Left cardiac atrium (tissue), 4 donors: ENCODE measurements around the gene NYAP1. TPM values are rescaled to one million over a fixed set of nuclear protein-coding genes. Genes with fewer than 3 reads are reported as not detected.
A peak's percentile ranks its signal among the peaks of the same experiment; 100 is the strongest.
"Not testable (repeated sequence)": the region's sequence is repeated elsewhere in the genome, so short reads cannot be mapped to it uniquely, and the experiment has no call there.

Source experiments
- ATAC-seq, 2 donors: fragments of 200-7000 bp; cut with Tn5 transposase; one replicate each; pipeline ENCODE4 v1.9.1; 2020; ENCODE audit warnings: mild to moderate bottlenecking in 2 of 2, moderate library complexity in 2 of 2
- DNase-seq: peaks from one replicate; pipeline ENCODE4 v3.0.0-alpha.2; 2020
- intact Hi-C, 2 donors: fragments of 100-400 bp; cut with DNase I; formaldehyde crosslinking; loops; one replicate each; pipeline versions ENCODE4 v1.14.1 to v1.15.1; 2022 to 2023
- long read RNA-seq: library from polyadenylated mRNA; unstranded; transcript quantifications from one replicate; pipeline ENCODE4 v2.0.0, GENCODE V29; 2021
- total RNA-seq, 2 donors: library from RNA; stranded (reverse); fragmentation: NEBNext Ultra II Directional; extraction: Animal tissue kit (Norgen Biotek cat#: 25700); gene quantifications; one replicate each; pipeline ENCODE4 v1.2.1, GENCODE V29; 2021
- donor health status: DM: no; HTN: yes; CAD: no.
- donor health status: DM: no; HTN: yes; CAD: no; lungs with severe emphysema.
- donor health status: DM: yes; HTN: yes; CAD: no.
- donor health status: Dilated cardiomyopathy.

NYAP1 gene
- under 1 TPM; 0.59 to 0.97 TPM for total RNA-seq
- long read RNA-seq: 0 reads

GRCh38 chr7:100483722-100484672, at the start of gene NYAP1:
Gene NYAP1 (plus strand): TSS chr7:100483927. CDS start chr7:100485312, 1,385 bp downstream.
- ATAC-seq (peak; percentile 66 to 67), DNase-seq (no peak)
- intact Hi-C loops: no loop called here

DNA sequence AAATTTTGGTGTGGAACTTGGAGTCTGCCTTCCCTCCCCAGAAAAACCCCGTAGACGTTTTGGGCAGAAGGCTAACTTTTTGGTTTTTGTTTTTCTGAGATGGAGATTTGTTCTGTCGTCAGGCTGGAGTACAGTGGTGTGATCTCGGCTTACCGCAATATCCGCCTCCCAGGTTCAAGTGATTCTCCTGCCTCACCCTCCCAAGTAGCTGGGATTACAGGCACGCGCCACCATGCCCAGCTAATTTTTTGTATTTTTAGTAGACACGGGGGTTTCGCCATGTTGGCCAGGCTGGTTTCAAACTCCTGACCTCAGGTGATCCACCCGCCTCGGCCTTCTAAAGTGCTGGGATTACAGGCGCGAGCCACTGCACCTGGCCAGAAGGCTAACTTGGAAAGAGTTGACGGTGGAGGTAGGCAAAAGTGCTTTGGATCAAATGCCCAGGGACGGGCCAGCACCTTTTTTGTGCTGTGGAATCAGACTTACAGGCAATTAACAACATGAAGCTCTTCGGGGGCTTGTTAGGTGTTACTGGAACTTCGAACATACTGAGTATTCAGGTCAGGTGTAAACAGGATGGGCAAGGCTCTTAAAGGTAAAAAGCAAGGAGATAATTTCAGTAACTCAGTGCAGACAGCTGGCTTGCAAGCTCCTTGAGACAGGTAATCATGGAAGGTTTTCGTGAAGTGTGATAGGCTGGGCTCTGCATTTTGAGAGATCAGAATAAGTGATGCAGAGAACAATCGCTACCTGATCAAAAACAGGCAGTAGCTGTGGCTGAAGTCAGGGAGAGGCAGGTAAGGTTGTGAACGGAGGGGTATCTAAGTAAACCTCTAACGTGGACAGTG, 49.2 kb upstream of the NYAP1 start:
- DNase-seq: peak; percentile 11
- intact Hi-C loops: no loop called here

GRCh38 chr7:100435401-100436304, 48.1 kb upstream of the NYAP1 start:
- DNase-seq (peak; percentile 49), ATAC-seq (peak; percentile 34 to 51)
- intact Hi-C loops: no loop called here

More for the DNA sequence above, 49.2 kb upstream of the NYAP1 start:
- ATAC-seq: no peak

DNA sequence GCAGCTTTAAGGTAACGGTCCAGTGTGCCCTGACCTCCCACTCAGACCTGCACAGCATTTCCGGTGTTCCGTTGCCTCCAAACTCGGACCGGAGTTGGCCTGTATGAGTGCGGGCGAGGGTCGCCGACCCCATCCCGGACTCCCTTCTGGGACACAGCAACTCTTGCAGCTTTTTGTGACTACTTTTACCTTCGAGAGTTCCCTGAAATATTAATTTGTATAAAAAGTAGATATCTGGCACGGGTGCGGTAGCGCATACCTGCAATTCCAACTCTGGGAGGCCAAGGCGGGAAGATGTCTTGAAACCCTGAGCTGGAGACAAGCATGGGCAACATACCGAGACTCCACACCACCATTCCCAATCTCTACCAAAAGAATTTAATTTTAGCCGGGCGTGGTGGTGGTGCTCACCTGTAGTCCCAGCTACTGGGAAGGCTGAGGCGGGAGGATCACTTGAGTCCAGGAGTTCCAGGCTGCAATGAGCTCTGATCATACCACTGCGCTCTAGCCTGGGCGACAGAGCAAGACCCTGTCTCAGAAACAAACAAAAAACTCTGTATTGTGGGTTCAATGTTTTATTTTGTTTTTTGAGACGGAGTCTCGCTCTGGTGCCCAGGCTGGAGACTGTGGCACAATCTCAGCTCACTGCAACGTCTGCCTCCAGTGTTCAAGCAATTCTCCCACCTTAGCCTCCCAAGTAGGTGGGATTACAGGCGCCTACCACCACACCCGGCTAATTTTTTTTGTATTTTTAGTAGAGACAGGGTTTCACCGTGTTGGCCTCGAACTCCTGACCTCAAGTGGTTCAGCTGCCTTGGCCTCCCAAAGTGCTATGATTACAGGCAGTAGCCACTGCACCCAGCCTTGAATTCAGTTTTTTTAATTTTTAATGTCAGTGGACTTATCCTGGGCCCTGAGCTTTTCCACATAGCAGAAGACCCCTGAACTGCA, 46.3 kb upstream of the NYAP1 start:
- intact Hi-C loops: no loop called here
- DNase-seq: peak; percentile 26
- peak in 1 of 2 donors; percentile 1 for ATAC-seq

- intact Hi-C loops: no loop called here
- ATAC-seq: no peak
- no peak for DNase-seq
These were observed 45.6 kb upstream of the NYAP1 start for GRCh38 chr7:100438172-100438571.

GRCh38 chr7:100438731-100439130, 45.0 kb upstream of the NYAP1 start:
- intact Hi-C loops, ATAC-seq: not testable (repeated sequence)
- DNase-seq: peak; percentile 10

- ATAC-seq, intact Hi-C loops, DNase-seq: not testable (repeated sequence)
These were observed 44.5 kb upstream of the NYAP1 start for GRCh38 chr7:100439244-100439643.

GRCh38 chr7:100441641-100442535, 41.8 kb upstream of the NYAP1 start:
- DNase-seq (peak; percentile 18), ATAC-seq (no peak)
- intact Hi-C loops: no loop called here

DNA sequence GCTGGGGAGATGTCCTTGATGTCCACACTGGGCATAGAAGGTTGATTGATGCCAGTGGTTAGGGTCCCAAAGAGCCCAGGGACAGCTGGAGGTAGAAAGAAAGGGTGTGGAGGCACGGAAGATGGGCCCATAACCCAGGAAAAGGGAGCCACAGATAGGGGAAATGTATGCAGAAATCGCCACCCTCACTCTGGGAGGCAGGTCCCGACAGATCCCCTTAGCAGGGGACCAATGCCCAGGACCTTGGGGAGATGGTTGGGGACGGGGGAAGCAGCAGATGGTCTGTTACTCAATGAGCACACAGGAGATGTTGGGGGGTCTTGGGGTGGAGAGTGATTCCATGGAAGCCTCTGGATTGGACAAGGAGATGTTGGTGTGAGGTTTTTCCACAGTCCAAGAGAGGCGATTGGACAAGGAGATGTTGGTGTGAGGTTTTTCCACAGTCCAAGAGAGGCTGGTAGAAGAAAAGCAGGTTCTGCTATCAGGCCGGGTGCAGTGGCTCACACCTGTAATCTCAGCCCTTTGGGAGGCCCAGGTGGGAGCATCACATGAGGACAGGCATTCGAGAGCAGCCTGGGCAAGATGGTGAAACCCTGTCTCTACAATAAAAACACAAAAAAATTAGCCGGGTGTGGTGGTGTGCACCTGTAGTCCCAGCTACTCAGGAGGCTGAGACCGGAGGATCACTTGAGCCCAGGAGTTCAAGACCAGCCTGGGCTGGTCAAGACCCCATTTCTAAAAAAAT, 40.5 kb upstream of the NYAP1 start:
- peak; percentile 10 for DNase-seq
- no peak for ATAC-seq
- intact Hi-C loops: no loop called here

DNA sequence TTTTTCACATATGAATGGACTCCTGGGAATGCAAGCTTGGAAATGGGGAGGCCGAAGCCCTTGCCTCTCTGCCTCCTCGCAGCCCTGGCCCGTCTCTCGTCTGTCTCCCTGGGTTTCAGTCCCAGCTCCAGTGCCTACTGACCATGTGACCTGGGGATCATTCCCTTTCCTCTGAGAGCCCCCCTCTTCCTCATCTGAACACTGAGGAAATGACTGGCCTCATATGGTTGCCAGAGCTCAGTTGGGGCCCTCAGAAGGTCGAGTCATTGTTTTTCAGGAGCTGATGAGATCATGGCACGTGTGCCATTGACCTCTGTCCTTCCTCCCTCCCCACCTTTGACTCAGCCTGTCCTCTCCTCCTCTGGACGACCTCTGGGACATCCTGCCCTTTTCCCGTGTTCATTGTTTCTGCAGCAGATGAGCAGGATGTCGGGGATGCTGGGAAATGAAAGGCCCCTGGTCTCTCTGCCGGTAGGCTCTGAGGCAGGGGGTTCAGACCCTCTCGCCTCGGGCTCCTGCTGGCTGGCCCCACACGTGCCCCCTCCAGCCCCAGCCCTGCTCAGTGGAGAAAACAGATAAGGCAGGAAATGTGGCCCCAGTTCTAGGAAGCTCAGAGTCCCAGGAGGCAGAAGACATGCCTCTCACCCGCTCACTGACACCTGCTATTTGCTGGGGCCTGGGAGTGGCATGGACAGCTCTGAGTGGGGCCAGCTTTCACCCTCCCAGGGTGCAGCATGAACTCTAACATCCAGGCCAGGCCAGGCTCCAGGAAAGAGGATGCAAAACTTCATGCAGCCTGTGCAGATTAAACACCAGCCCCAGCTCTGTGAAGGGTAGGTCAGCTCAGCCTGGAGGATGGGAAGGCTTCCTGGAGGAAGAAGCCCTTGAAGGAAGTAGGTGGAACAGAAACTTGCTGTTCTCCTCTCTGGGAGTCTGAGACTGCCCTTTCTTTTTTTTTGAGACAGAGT, 39.1 kb upstream of the NYAP1 start:
- peak; percentile 70 to 75 for ATAC-seq
- DNase-seq: peak; percentile 54
- intact Hi-C loops: no loop called here

DNA sequence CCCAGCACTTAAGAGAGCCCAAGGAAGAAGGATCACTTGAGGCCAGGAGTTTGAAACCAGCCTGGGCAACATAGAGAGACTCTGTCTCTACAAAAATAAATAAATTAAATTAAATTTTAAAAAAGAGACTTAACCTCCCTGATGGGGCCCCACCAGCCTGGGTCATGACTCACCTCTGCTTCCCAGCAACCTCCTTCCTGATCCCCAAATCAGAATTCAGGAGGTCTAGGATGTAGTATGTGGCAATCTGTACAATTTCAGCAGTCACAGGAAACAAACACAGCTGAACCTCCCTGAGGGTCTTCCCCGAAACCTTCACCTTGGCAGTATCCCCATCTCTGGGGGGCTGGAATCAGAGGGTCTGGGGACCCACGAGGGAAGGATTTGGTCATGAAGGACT, 37.7 kb upstream of the NYAP1 start:
- DNase-seq (peak; percentile 4), ATAC-seq (no peak)

GRCh38 chr7:100447363-100447762, 36.4 kb upstream of the NYAP1 start:
- intact Hi-C loops: not testable (repeated sequence)

More for the DNA sequence above, 37.7 kb upstream of the NYAP1 start:
- intact Hi-C loops: no loop called here

GRCh38 chr7:100449190-100449795, 34.4 kb upstream of the NYAP1 start:
- DNase-seq (no peak), ATAC-seq (no peak)
- intact Hi-C loops: no loop called here

More at GRCh38 chr7:100447363-100447762, 36.4 kb upstream of the NYAP1 start:
- ATAC-seq: not testable (repeated sequence)
- DNase-seq: peak; percentile 7

GRCh38 chr7:100452513-100452912, 31.2 kb upstream of the NYAP1 start:
- no peak for DNase-seq
- ATAC-seq: no peak
- intact Hi-C loops: no loop called here
